Measurements from ENCODE around the gene NETO1.

- TF ChIP-seq POLR2A (IDR thresholded peaks at IDR 0.05; ENCODE audit: low read length) (no peak), GATA1 (IDR thresholded peaks at IDR 0.05; ENCODE audit: low read depth, low read length) (no peak)
Measured at GRCh38 chr18:72799106-72799505, 68.7 kb downstream of the NETO1 start.
